Muscle of leg (tissue), 11 donors: Measurements from ENCODE around the gene CIP2A. TPM values are rescaled to one million over a fixed set of nuclear protein-coding genes. Genes with fewer than 3 reads are reported as not detected.

Experiments used
- DNase-seq: peaks from one replicate; pipeline ENCODE4 v3.0.0; 2013
- H3K27ac ChIP-seq: one replicate; pipeline ENCODE4 v1.5.1; 2013; ENCODE audit warnings: mild to moderate bottlenecking, low read length, control low read depth
- H3K27me3 ChIP-seq: one replicate; pipeline ENCODE4 v1.6.1; 2013; ENCODE audit warnings: low read length; ENCODE audit not compliant: control insufficient read depth, insufficient read depth
- H3K36me3 ChIP-seq: one replicate; pipeline ENCODE4 v1.6.1; 2013; ENCODE audit warnings: low read length; ENCODE audit not compliant: control insufficient read depth, insufficient read depth
- H3K4me1 ChIP-seq: one replicate; pipeline ENCODE4 v1.6.1; 2013; ENCODE audit warnings: low read length; ENCODE audit not compliant: control insufficient read depth, insufficient read depth
- H3K4me3 ChIP-seq: one replicate; pipeline ENCODE4 v1.5.1; 2013; ENCODE audit warnings: low read length, control low read depth
- H3K9me3 ChIP-seq: replicated peaks from 2 replicates; pipeline ENCODE4 v1.6.1; 2013; ENCODE audit warnings: low read depth, low read length; ENCODE audit not compliant: control insufficient read depth
- WGBS: methylation state at CpG from one replicate; pipeline ENCODE4 v1.1.5; 2013; ENCODE audit warnings: missing lambda C conversion rate; ENCODE audit not compliant: insufficient coverage; 5-methylcytosine and 5-hydroxymethylcytosine counted together
- polyA plus RNA-seq, 8 donors: library from polyadenylated mRNA; unstranded; fragments of 120-200 nt; gene quantifications; one replicate each; pipeline versions ENCODE4 v1.2.1 to v1.2.3, GENCODE V29; 2013; ENCODE audit warnings: inconsistent platforms in 1 of 8, low replicate concordance in 1 of 8; ENCODE audit not compliant: insufficient read length in 8 of 8, insufficient read depth in 1 of 8
- total RNA-seq: library from RNA; stranded (reverse); fragments of 120-200 nt; gene quantifications from one replicate; pipeline ENCODE4 v1.2.4, GENCODE V29; 2013

CIP2A gene
- total and polyA plus RNA-seq, 9 donors, result 6.2 to 12.7 (median 10.0) TPM

DNA sequence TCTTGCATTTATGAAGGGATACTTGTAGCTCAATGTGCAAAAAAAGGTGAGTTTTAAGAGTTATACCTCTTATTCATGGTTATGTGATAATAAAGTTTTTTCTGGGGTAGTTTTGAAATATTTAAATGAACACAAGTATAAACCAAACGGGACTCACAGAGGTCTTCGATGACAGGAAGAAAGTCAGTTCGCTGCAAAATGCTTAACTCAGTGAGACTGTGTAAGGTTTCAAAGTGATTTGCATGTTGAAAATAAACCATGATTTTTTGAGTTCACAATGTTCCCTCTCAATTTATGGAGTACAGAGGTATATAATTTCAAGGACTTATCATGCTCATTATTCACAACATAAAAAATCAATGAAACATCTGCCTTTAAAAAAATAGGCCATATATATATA is 42.5 kb downstream of the CIP2A start:
- no peak overlapping the region for H3K27ac ChIP-seq
- WGBS, result no CpG with 5 or more reads among the region's 3 CpGs

GRCh38 chr3:108546247-108546646 is 43.0 kb downstream of the CIP2A start:
- H3K27ac ChIP-seq, result no peak overlapping the region
- DNase-seq, result no peak
- no peaks in the 10 kb centered on the region for H3K27me3 ChIP-seq

More for the DNA sequence above, 42.5 kb downstream of the CIP2A start:
- no peak for DNase-seq
- Histone ChIP-seq H3K9me3 (no peaks in the 10 kb centered on the region), H3K4me1 (no peaks in the 10 kb centered on the region), H3K36me3 (peaks cover 6% of the 10 kb centered on the region), H3K27me3 (no peaks in the 10 kb centered on the region), H3K4me3 (no peak overlapping the region)

DNA sequence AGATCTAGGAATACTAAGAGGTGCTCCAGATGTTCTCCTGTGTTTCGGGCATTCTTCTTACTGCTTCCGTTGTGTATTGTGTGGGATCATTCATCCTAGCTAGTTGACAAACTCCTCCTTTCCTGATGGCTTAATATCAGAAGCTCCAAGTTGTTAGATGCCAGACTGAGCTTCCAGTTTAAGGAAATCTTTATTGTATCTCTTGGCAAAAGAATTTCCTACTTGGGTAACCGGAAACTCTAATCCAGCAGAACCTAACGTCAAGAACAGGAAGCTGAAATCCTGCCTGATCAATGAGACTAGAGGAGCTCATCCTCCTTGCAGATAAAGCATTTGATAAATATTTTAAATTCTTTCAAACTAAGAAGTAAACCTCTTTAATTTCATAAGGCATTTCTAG is 51.2 kb downstream of the CIP2A start:
- H3K4me3 ChIP-seq, result no peak overlapping the region
- DNase-seq, result no peak
- H3K27ac ChIP-seq, result no peak overlapping the region
- no peaks in the 10 kb centered on the region for H3K4me1 ChIP-seq
- no peaks in the 10 kb centered on the region for H3K9me3 ChIP-seq
- WGBS, result 80% methylated on average over 1 of the region's 4 CpGs
- H3K36me3 ChIP-seq, result no peaks in the 10 kb centered on the region
- H3K27me3 ChIP-seq, result no peaks in the 10 kb centered on the region

More at GRCh38 chr3:108546247-108546646, 43.0 kb downstream of the CIP2A start:
- peaks cover 6% of the 10 kb centered on the region for H3K36me3 ChIP-seq
- no peaks in the 10 kb centered on the region for H3K9me3 ChIP-seq
- no peaks in the 10 kb centered on the region for H3K4me1 ChIP-seq
- 100% methylated on average over 1 of the region's 1 CpG for WGBS
- H3K4me3 ChIP-seq, result no peak overlapping the region

GRCh38 chr3:108528459-108529252 is 60.6 kb downstream of the CIP2A start:
- H3K4me1 ChIP-seq, result no peaks in the 10 kb centered on the region
- DNase-seq, result peak; percentile 79
- no peak overlapping the region for H3K4me3 ChIP-seq
- no peaks in the 10 kb centered on the region for H3K36me3 ChIP-seq
- no peaks in the 10 kb centered on the region for H3K9me3 ChIP-seq
- no peaks in the 10 kb centered on the region for H3K27me3 ChIP-seq
- WGBS, result no CpG with 5 or more reads among the region's 3 CpGs
- H3K27ac ChIP-seq, result no peak overlapping the region

- Histone ChIP-seq H3K36me3 (no peaks in the 10 kb centered on the region), H3K4me3 (no peak overlapping the region), H3K27me3 (no peaks in the 10 kb centered on the region), H3K9me3 (no peaks in the 10 kb centered on the region), H3K4me1 (no peaks in the 10 kb centered on the region), H3K27ac (no peak overlapping the region)
- DNase-seq, result no peak
- WGBS, result no CpG with 5 or more reads among the region's 2 CpGs
These were observed 61.4 kb downstream of the CIP2A start for GRCh38 chr3:108527817-108528216.

- no peak overlapping the region for H3K27ac ChIP-seq
- no peak overlapping the region for H3K4me3 ChIP-seq
- no peaks in the 10 kb centered on the region for H3K4me1 ChIP-seq
- no peaks in the 10 kb centered on the region for H3K36me3 ChIP-seq
- H3K27me3 ChIP-seq, result no peaks in the 10 kb centered on the region
- no peak for DNase-seq
- H3K9me3 ChIP-seq, result no peaks in the 10 kb centered on the region
These were observed 62.1 kb downstream of the CIP2A start for GRCh38 chr3:108527109-108527508.

DNA sequence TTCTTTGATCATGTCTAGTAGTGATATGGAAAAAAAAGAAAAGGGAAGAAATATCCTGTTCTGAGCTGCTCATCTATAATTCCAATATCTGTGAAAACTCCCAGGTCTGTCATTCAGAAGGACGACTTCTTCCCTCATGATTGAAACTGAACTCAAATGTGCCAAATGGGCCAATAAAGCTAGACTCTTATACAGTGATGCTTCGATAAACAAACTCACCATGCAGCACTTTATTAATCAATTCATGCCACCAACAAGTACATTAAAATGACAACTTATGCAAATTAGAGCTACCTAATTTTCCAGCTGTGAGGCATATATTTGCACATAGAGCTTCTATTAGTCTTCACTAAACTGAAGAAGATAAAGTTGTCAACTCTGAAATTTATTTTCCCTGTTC is 63.3 kb downstream of the CIP2A start:
- Histone ChIP-seq H3K36me3 (no peaks in the 10 kb centered on the region), H3K27ac (no peak overlapping the region), H3K4me3 (no peak overlapping the region), H3K4me1 (no peaks in the 10 kb centered on the region), H3K27me3 (no peaks in the 10 kb centered on the region), H3K9me3 (no peaks in the 10 kb centered on the region)
- 74% methylated on average over 2 of the region's 2 CpGs for WGBS
- no peak for DNase-seq

GRCh38 chr3:108525256-108525655 is 64.0 kb downstream of the CIP2A start:
- WGBS, result no CpG with 5 or more reads among the region's 2 CpGs
- no peak for DNase-seq
- Histone ChIP-seq H3K27me3 (no peaks in the 10 kb centered on the region), H3K4me1 (no peaks in the 10 kb centered on the region), H3K27ac (no peak overlapping the region), H3K9me3 (no peaks in the 10 kb centered on the region), H3K4me3 (no peak overlapping the region), H3K36me3 (no peaks in the 10 kb centered on the region)

GRCh38 chr3:108524537-108524936 is 64.7 kb downstream of the CIP2A start:
- H3K36me3 ChIP-seq, result no peaks in the 10 kb centered on the region
- H3K9me3 ChIP-seq, result no peaks in the 10 kb centered on the region
- no CpG with 5 or more reads among the region's 2 CpGs for WGBS
- DNase-seq, result peak; percentile 51
- no peak overlapping the region for H3K4me3 ChIP-seq
- H3K4me1 ChIP-seq, result no peaks in the 10 kb centered on the region
- H3K27ac ChIP-seq, result no peak overlapping the region
- no peaks in the 10 kb centered on the region for H3K27me3 ChIP-seq

- no peak overlapping the region for H3K27ac ChIP-seq
- peak; percentile 19 for DNase-seq
- H3K36me3 ChIP-seq, result no peaks in the 10 kb centered on the region
- WGBS, result no CpG with 5 or more reads among the region's 1 CpG
- H3K9me3 ChIP-seq, result no peaks in the 10 kb centered on the region
- no peak overlapping the region for H3K4me3 ChIP-seq
- H3K27me3 ChIP-seq, result no peaks in the 10 kb centered on the region
- no peaks in the 10 kb centered on the region for H3K4me1 ChIP-seq
These were observed 70.3 kb downstream of the CIP2A start for GRCh38 chr3:108518895-108519294.

GRCh38 chr3:108516881-108517280 is 72.4 kb downstream of the CIP2A start:
- H3K36me3 ChIP-seq, result no peaks in the 10 kb centered on the region
- no peak overlapping the region for H3K27ac ChIP-seq
- WGBS, result 100% methylated on average over 1 of the region's 2 CpGs

More at GRCh38 chr3:108516881-108517280, 72.4 kb downstream of the CIP2A start:
- no peak for DNase-seq
- H3K9me3 ChIP-seq, result no peaks in the 10 kb centered on the region
- H3K4me3 ChIP-seq, result no peak overlapping the region
- H3K27me3 ChIP-seq, result no peaks in the 10 kb centered on the region
- no peaks in the 10 kb centered on the region for H3K4me1 ChIP-seq
